Fibroblast of upper back skin (primary cell): ENCODE measurements around the gene CYP46A1.
A peak's percentile ranks its signal among the peaks of the same experiment; 100 is the strongest.

Experiments used
- DNase-seq: peaks from one replicate; pipeline ENCODE4 v3.0.0-alpha.2; 2013

Gene CYP46A1

DNA sequence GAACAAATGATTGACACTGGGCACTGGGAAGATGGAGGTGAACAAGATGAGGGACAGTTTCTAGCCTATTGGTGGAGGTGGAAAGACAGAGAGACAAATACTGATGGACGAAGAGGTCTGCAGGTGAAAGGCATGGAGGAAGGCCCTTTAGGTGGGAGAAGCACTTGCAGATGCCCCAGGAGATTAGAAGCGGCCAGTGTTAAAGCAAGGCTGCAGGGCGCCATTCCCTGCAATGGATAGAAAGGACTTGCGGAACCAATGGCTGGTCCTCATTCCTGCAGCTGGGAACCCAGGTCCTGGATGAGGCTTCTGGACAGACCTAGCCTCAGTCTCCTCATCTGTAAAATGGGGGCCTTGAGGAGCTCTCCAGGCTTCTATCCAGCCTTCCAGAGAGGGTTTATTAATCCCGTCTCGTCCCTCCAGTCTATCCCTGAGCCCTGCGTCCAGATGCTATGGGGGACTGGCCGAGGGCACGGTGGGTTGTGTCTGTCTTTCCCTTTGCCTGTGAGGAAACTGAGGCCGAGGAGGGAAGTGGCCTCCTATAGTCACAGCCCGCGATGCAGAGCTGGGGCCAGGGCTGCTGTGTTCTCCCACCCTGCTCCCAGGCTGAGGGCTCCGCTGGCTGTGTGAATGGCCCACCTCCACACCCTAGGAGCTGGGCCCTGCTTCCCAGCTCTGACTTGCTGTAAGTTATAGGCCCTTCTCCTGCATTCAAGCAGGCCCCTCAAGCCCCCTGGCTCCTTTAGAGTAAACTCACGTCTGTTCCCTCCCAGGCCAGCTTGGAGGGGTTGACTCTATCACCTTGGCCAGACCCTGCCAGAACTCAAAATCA lies 33.0 kb downstream of the CYP46A1 start:
- DNase-seq, result no peak

GRCh38 chr14:99717682-99718013 lies 33.5 kb downstream of the CYP46A1 start:
- DNase-seq, result no peak

GRCh38 chr14:99718031-99718810 lies 34.1 kb downstream of the CYP46A1 start:
- no peak for DNase-seq

GRCh38 chr14:99718811-99719192 lies 34.7 kb downstream of the CYP46A1 start:
- no peak for DNase-seq

DNA sequence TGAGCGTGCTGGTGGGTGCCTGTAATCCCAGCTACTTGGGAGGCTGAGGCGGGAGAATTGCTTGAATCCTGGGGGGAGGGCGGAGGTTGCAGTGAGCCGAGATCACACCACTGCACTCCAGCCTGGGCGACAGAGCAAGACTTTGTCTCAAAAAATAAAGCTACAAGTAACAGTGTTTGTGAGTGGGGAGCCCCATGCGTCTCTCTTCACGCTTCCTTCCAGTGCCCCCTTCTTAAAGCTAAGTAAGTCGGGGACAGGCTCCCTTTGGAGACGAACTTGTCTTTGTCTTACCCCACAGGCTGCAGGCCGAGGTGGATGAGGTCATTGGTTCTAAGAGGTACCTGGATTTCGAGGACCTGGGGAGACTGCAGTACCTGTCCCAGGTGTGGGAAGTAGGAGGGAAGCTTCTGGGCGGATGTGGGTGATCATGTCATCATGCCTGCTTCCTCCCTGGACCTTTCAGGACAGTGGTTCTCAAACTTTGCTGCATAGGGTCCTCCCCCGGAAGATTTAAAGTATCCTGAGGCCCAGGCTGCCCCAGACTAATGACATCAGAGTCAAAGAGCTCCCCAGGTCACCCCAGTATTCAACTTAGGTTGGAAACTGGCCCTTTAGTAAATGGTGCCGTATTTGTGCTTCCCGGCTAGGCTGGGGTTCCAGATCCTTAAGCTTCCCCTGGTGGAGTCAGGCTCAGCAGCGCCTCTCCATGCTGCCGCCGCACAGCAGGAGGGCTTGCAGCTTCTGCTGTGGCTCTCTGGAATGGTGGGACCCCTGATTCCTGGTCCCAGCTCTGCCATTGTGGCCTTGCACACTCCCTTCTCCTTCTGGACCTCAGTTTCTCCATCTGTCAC lies 37.1 kb downstream of the CYP46A1 start:
- no peak for DNase-seq

GRCh38 chr14:99721792-99722516 lies 37.9 kb downstream of the CYP46A1 start:
- DNase-seq, result no peak

GRCh38 chr14:99722741-99723140 lies 38.6 kb downstream of the CYP46A1 start:
- DNase-seq, result no peak

- DNase-seq, result peak; percentile 10
Measured at GRCh38 chr14:99724196-99724891, 40.2 kb downstream of the CYP46A1 start.

DNA sequence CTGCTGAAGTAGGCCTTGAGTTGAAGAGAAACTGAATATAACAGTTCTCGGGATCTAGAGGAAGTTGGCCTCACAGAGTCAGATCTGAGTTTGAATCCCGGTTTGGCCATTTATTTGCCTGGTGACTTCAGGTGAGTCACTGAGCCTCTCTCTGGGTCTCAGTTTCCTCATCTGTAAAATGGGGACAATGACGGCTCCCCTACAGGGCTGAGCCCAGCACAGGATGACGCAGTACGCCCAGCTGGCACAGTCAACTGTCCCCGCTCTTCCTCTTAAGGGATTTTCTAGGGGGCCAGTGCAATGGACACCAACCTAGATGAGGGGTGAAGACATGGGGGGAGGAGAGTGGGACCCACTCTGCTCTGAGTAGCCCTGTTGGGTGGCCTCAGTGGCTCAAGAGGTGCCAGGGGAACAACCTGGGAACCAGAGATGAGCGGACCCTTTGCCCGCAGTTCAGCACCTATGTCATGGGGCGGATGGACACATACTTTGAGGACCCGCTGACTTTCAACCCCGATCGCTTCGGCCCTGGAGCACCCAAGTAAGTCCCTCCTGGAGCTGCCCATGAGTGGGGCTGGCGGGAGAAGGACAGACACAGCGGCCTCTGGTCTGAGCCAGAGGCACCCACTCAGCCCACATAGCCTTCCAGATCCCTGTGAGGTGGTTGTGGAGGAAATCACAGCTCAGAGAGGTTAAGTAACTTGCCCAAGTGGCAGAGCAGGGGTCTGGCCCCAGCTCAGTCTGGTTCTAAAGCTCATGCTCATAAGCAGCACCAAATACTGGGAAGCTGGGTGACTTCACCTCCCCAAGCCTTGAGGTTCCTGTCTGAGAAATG lies 41.1 kb downstream of the CYP46A1 start:
- no peak for DNase-seq

DNA sequence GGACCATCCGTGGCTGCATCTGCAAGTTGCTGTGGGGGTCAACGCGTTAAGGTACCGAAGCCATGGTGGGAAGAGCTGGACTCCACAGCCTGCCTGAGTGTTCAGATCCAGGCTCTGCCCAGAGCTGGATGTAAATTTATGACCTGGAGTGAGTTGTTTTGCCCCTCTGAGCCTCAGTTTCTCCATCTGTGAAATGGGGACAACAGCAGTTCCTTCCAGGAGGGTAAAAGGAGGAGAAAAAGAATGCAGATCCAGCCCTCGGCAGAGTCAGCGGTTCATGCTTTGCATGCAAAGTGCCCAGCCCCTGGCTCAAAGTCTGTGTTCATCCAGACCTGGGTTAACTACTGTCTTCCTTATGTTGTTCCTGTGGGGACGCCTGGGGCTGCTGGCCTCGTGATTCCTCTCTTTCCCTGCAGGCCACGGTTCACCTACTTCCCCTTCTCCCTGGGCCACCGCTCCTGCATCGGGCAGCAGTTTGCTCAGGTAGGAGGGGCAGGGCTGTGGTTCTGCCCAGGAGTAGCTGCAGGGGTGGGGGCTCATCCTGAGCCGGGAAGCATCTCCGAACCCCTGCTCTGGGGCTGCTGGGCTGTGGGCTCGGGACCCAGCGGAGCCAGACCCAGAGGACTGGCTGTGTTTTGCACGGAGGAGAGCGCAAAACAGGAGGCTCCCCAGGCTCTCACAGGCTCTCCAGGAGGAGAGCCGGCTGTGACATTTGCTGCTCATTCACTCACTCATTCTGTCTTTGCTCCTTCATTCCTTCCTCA lies 41.9 kb downstream of the CYP46A1 start:
- DNase-seq, result no peak

- no peak for DNase-seq
Measured at GRCh38 chr14:99726538-99727095, 42.5 kb downstream of the CYP46A1 start.

GRCh38 chr14:99727096-99727870 lies 43.2 kb downstream of the CYP46A1 start:
- no peak for DNase-seq

DNA sequence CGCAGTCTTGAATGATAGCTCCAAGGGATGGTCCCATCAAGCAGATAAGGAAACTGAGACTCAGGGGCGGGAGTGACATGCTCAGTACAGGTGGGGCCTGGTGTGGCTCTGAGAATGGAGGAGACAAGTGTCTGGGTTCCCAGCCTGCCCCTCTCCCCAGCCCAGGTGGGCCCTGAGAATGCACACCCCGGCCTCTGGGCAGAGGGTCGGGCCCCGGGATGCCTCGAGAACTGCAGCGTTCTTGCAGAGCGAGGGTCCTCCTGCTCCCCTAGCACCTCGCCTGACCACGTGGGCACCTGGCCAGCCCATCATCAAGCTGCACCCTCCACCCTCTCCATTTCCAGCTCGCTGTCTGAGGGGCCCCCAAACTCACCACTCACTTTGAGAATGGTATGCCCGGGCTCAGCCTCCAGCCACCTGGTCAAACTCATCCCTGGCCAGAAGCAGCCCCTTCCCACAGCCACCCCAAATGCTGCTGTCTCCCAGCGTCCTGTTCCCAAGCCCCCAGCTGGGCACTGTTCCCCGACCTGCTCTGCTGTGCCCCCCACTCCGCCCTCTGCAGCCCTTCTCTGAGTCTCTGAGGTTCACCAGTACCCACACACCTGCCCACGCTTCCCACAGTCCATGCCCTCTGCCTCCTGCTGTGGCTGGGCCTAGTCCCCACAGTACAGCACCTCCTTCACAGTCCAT lies 44.3 kb downstream of the CYP46A1 start:
- DNase-seq, result no peak

GRCh38 chr14:99728981-99729451 lies 44.9 kb downstream of the CYP46A1 start:
- no peak for DNase-seq

GRCh38 chr14:99729991-99730875 lies 46.1 kb downstream of the CYP46A1 start:
- DNase-seq, result peak; percentile 24

DNA sequence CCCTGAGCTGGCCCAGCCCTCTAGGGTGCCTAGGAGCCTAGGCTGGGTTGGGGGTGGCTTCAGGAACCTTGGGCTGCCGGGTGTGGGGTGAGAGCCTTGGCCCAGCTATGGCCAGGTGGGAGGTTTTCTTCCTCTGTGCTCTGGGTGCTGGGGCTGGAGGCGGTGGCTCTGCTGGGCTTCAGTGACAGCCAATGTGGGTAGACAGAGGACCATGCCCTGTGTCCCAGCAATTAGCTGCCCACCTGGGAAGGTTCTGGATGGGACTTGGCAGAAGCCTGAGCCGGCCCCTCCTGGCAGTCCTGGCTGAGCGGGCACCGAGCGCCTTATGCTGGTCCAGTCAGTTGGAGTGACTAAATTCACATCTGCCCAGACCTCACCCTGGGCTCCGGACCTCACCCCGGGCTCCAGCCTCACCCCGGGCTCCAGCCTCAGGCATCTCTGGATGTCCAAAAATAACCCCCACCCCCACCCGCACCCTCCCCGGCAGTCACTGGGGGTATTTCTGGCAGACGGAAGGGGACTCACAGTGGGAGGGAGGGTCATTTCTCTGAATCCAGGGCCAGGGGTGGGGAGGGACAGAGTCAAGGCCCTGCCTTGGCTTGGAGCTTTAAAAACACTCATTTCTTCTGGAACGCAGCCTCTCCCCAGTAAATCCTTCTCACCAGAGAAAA lies 46.9 kb downstream of the CYP46A1 start:
- DNase-seq, result no peak
